Measurements from ENCODE around the gene CRISP2.

CRISP2 gene

GRCh38 chr6:49653438-49653837 lies 59.9 kb downstream of the CRISP2 start:
- no peak for DNase-seq

GRCh38 chr6:49651239-49651638 lies 62.1 kb downstream of the CRISP2 start:
- no peak for DNase-seq

DNA sequence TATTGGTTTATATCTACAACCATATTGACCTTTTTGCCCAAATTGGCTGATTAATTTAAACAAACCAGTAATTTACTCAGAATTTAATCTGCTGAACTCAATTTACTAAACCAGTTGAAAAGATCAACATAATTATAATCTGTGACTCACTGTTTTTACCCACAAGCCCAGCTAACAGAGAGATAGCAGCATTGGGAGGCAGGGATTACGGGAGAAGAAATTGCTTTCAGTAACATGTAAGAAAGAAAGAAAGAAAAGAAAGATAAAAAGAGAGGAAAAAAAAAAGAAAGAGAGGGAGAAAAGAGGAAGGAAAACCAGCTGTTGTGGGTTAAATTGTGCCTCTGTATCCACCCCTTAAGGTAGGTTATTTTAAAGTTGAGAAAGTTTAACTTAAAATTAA lies 63.4 kb downstream of the CRISP2 start:
- no peak for DNase-seq

DNA sequence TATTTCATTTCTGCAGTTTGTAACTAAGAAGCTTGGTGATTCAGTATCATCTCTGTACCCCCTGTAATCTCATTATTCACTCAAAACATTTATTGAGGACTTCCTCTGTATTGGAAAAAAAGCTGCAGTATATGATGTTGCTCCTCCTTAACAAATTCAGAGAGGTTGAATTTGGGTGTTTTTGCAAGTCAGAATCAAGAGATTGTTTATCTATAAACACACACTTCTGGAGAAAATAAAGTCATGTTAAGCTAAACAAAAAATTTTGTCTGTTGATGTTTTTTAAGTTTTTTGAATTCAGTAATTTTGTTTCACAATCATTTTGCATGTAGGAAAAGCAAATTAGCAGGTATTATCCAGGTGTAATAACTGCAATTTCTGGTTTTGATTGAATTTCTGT lies 65.3 kb downstream of the CRISP2 start:
- DNase-seq = no peak

DNA sequence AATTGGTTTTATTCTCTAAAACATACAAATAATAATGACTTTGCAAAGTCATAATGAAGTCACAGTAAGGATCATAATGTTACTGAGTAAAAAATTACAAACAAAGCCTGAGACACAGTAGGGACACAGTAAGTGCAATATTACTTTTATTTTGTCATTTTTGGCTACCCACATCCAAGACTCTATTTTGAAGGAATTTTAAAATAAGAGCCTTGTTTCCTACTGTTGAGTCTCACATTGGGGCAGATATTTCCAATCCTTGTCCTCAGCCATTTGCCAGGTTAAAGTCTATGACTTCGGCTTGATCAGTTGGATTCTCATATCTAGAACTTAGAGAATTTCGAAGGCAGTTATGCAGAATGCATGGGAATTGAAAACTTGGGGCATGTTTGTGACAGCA lies 65.9 kb downstream of the CRISP2 start:
- DNase-seq = no peak

DNA sequence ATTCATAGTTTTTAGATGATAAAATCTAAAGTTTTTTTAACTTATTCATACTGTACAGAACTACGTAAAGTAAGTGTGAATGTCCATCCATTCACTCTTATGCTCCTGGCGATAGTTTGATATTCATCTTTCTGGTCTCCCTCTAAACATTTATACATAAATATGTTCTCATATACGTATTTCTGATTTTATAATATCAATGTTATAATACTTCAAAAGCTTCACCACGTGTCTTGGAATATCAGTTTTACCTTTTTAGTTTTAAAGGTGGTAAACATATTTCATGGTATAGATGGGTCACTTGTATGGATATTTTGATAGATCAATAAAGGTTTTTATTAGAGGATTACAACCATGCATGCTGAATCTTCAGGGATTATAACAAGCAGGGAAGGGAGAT lies 66.4 kb downstream of the CRISP2 start:
- no peak for DNase-seq

GRCh38 chr6:49646130-49646824 lies 67.1 kb downstream of the CRISP2 start:
- DNase-seq = no peak

DNA sequence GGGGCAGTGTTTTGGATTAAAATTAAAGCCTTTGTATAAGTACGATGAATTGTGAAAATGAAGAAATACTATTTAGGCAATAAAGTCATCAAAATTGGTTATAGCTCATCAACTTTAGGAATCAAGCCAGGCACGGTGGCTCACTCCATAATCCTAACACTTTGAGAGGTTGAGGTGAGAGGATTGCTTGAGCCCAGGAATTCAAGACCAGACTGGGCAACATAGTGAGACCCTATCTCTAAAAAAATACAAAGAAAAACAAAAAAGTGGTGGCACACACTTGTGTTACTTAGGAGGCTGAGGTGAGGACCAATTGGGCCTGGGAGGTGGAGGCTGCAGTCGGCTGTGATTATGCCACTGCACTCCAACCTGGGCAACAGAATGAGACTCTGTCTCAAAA lies 68.2 kb downstream of the CRISP2 start:
- no peak for DNase-seq

All from NCI-H526 treated with DMSO at 0.1 percent for 48 hours (cell line).